SK-N-SH (cell line): ENCODE measurements around the gene ZNF317. TPM values are rescaled to one million over a fixed set of nuclear protein-coding genes. Genes with fewer than 3 reads are reported as not detected.

Source experiments
- CTCF ChIA-PET: fragments of 300-600, 350-600 bp; formaldehyde crosslinking; extraction: SDS; loops from one replicate; lab custom pipeline; 2021; lab: Yijun Ruan, JAX
- POLR2A ChIA-PET: fragments of 350-600 bp; sonication (Branson Sonifier 250); formaldehyde crosslinking; extraction: SDS; loops from one replicate; lab custom pipeline; 2020; ENCODE audit warnings: antibody characterized with exemption, inconsistent platforms; lab: Yijun Ruan, JAX
- DNase-seq: peaks from one replicate; pipeline ENCODE4 v3.0.0; 2012
- H2AFZ ChIP-seq: fragments of 200-600 bp; sonication (generic); 2 replicates; pipeline ENCODE4 v1.8.1; 2016; ENCODE audit warnings: antibody characterized with exemption, mild to moderate bottlenecking, low read depth
- H3F3A ChIP-seq: fragments of 200-600 bp; sonication (generic); replicated peaks from 2 replicates; pipeline ENCODE3; 2016; ENCODE audit warnings: antibody characterized with exemption, mild to moderate bottlenecking; ENCODE audit not compliant: insufficient read depth
- H3K27ac ChIP-seq, 2 experiments: fragments of 200-500 bp in 1 of 2; fragments of 200-600 bp in 1 of 2; sonication (Bioruptor generic) in 1 of 2; sonication (generic), shearing (Covaris generic) in 1 of 2; 2 replicates each; pipeline versions ENCODE4 v1.5.1 to v1.6.1; 2014 to 2016; ENCODE audit warnings: low read depth in 2 of 2, inconsistent platforms in 1 of 2, low read length in 1 of 2, mild to moderate bottlenecking in 1 of 2, mixed read lengths in 1 of 2
- H3K27me3 ChIP-seq: fragments of 200-600 bp; sonication (generic), shearing (Covaris generic); 2 replicates; pipeline ENCODE4 v1.6.1; 2016; ENCODE audit warnings: mixed run types; ENCODE audit not compliant: insufficient read depth
- H3K36me3 ChIP-seq, 2 experiments: fragments of 200-500 bp in 1 of 2; fragments of 200-600 bp in 1 of 2; sonication (Bioruptor generic) in 1 of 2; sonication (generic) in 1 of 2; replicated peaks in 1 of 2; 2 replicates each; pipeline versions ENCODE3 to v1.5.1; 2014 to 2016; ENCODE audit warnings: low read length in 1 of 2, mild to moderate bottlenecking in 1 of 2; ENCODE audit not compliant: insufficient read depth in 2 of 2, control insufficient read depth in 1 of 2
- H3K4me1 ChIP-seq, 2 experiments: fragments of 200-500 bp in 1 of 2; fragments of 200-600 bp in 1 of 2; sonication (Bioruptor generic) in 1 of 2; sonication (generic), shearing (Covaris generic) in 1 of 2; 2 replicates each; pipeline versions ENCODE4 v1.5.1 to v1.6.1; 2014 to 2016; ENCODE audit warnings: low read depth in 1 of 2, low read length in 1 of 2, mixed run types in 1 of 2; ENCODE audit not compliant: insufficient read depth in 2 of 2, control insufficient read depth in 1 of 2
- H3K4me2 ChIP-seq: fragments of 200-600 bp; sonication (generic), shearing (Covaris generic); 2 replicates; pipeline ENCODE4 v1.6.1; 2017; ENCODE audit warnings: mixed run types
- H3K4me3 ChIP-seq, 2 experiments: fragments of 200-500 bp in 1 of 2; fragments of 200-600 bp in 1 of 2; sonication (Bioruptor generic) in 1 of 2; sonication (generic), shearing (Covaris generic) in 1 of 2; 2 replicates each; pipeline versions ENCODE4 v1.5.1 to v1.8.1; 2014 to 2016; ENCODE audit warnings: low read depth in 2 of 2, inconsistent platforms in 1 of 2, low read length in 1 of 2, mild to moderate bottlenecking in 1 of 2, mixed read lengths in 1 of 2, moderate library complexity in 1 of 2
- H3K79me2 ChIP-seq: fragments of 200-600 bp; sonication (generic); 2 replicates; pipeline ENCODE4 v1.8.1; 2017; ENCODE audit warnings: mild to moderate bottlenecking; ENCODE audit not compliant: insufficient read depth
- H3K9ac ChIP-seq: fragments of 200-600 bp; sonication (generic); 2 replicates; pipeline ENCODE4 v1.6.1; 2017; ENCODE audit warnings: mixed run types
- H3K9me2 ChIP-seq: fragments of 200-600 bp; sonication (generic); 2 replicates; pipeline ENCODE4 v1.6.1; 2017; ENCODE audit warnings: mixed run types
- H3K9me3 ChIP-seq: fragments of 200-600 bp; sonication (generic); 2 replicates; pipeline ENCODE4 v1.6.1; 2017; ENCODE audit warnings: mixed run types, mild to moderate bottlenecking, moderate library complexity
- H4K20me1 ChIP-seq: fragments of 200-600 bp; sonication (generic); 2 replicates; pipeline ENCODE4 v1.6.1; 2017; ENCODE audit warnings: mild to moderate bottlenecking, mixed run types; ENCODE audit not compliant: insufficient read depth
- CHD2 ChIP-seq: fragments of 150-350 bp; IDR thresholded peaks from 2 replicates; pipeline ENCODE4 v1.6.1; 2018; ENCODE audit warnings: low read length; ENCODE audit not compliant: partially characterized antibody
- ELF1 ChIP-seq: IDR thresholded peaks from 2 replicates; pipeline ENCODE4 v1.4.0; 2012
- EZH2phosphoT487 ChIP-seq: fragments of 200-600 bp; sonication (generic); IDR thresholded peaks from 2 replicates; pipeline ENCODE4 v1.6.1; 2017; ENCODE audit warnings: low read depth, mixed run types, mild to moderate bottlenecking, antibody characterized with exemption, moderate library complexity, borderline replicate concordance
- FOSL2 ChIP-seq: IDR thresholded peaks from 2 replicates; pipeline ENCODE4 v1.4.0; 2012; ENCODE audit warnings: low read depth, mild to moderate bottlenecking, moderate library complexity, borderline replicate concordance
- FOXJ3 ChIP-seq: sonication (generic); formaldehyde crosslinking; IDR thresholded peaks from 2 replicates; pipeline ENCODE4 v1.5.1; 2020; ENCODE audit warnings: mild to moderate bottlenecking, missing genetic modification reagents
- FOXM1 ChIP-seq: IDR thresholded peaks from 2 replicates; pipeline ENCODE4 v1.4.0; 2012; ENCODE audit warnings: low read depth, mild to moderate bottlenecking
- GABPA ChIP-seq: IDR thresholded peaks from 2 replicates; pipeline ENCODE4 v1.4.0; 2012; ENCODE audit warnings: low read depth, mild to moderate bottlenecking
- JUND ChIP-seq: IDR thresholded peaks from 2 replicates; pipeline ENCODE4 v1.4.0; 2012
- MAX ChIP-seq: IDR thresholded peaks from 2 replicates; pipeline ENCODE4 v1.4.0; 2012; ENCODE audit warnings: low read depth
- NFIC ChIP-seq: IDR thresholded peaks from 2 replicates; pipeline ENCODE4 v1.4.0; 2012; ENCODE audit warnings: borderline replicate concordance
- POLR2AphosphoS5 ChIP-seq: IDR thresholded peaks from 2 replicates; pipeline ENCODE4 v1.6.1; 2012; ENCODE audit warnings: low read depth, low read length
- RCOR1 ChIP-seq: fragments of 150-350 bp; IDR thresholded peaks from 2 replicates; pipeline ENCODE4 v1.6.1; 2017; ENCODE audit warnings: antibody characterized with exemption, low read length
- RFX5 ChIP-seq: IDR thresholded peaks from 2 replicates; pipeline ENCODE4 v1.6.1; 2012; ENCODE audit warnings: mild to moderate bottlenecking, improper control_type of control experiment, low read length
- RXRA ChIP-seq: IDR thresholded peaks from 2 replicates; pipeline ENCODE4 v1.4.0; 2012; ENCODE audit warnings: low read depth, mild to moderate bottlenecking, borderline replicate concordance
- SIN3A ChIP-seq: IDR thresholded peaks from 2 replicates; pipeline ENCODE4 v1.6.1; 2012; ENCODE audit warnings: low read depth, mild to moderate bottlenecking, low read length, moderate library complexity, borderline replicate concordance
- TCF12 ChIP-seq: IDR thresholded peaks from 2 replicates; pipeline ENCODE4 v1.4.0; 2012
- TEAD4 ChIP-seq: IDR thresholded peaks from 2 replicates; pipeline ENCODE4 v1.4.0; 2012; ENCODE audit warnings: mild to moderate bottlenecking, borderline replicate concordance; ENCODE audit not compliant: insufficient read depth
- USF1 ChIP-seq: IDR thresholded peaks from 2 replicates; pipeline ENCODE4 v1.4.0; 2012; ENCODE audit warnings: low read depth, borderline replicate concordance
- WGBS: methylation state at CpG from one replicate; pipeline ENCODE4 v1.1.6; 2017; ENCODE audit warnings: low lambda C conversion rate; 5-methylcytosine and 5-hydroxymethylcytosine counted together
- polyA plus RNA-seq, 3 experiments: library from polyadenylated mRNA; depleted of rRNA; stranded (reverse); fragments of >200 nt; gene quantifications; 2 replicates each; pipeline ENCODE4 v1.2.3, GENCODE V29; 2012
- TF ChIP-seq, protein P1 (sequence below): fragments of 200-600 bp; sonication (generic); IDR thresholded peaks from 2 replicates; pipeline ENCODE4 v1.6.1; 2017; ENCODE audit warnings: antibody characterized with exemption, mild to moderate bottlenecking, moderate library complexity
- TF ChIP-seq, protein P2 (sequence below): IDR thresholded peaks from 2 replicates; pipeline ENCODE4 v1.6.1; 2012; ENCODE audit warnings: mild to moderate bottlenecking, low read depth, low read length, moderate library complexity

ZNF317 gene
- polyA plus RNA-seq, 1 of the 3 experiments (the other 2 are of a cell fraction) = 16.0 TPM

DNA sequence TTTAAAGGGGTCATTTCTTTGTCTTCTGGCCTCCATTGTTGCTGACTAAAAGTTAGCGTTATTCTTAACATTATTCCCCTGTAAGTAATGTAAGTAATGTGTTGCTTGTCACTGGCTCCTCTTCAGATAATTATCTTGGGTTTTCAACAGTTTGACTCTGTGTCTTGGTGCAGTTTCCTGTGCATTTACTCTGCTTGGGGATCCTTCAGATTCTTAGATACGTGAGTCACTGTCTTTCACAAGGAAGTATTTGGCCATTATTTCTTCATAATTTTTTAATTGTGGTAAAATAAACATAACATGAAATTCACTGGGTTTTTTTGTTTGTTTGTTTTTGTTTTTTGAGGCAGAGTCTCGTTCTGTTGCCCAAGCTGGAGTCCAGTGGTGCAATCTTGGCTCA, 25.1 kb downstream of the ZNF317 start:
- POLR2A ChIA-PET = no interaction called here
- CTCF ChIA-PET = no interaction called here
- no peak overlapping the region for H3K4me3 ChIP-seq
- H3K4me1 ChIP-seq = no peaks in the 10 kb centered on the region
- no peaks in the 10 kb centered on the region for H3K9me3 ChIP-seq
- no peak overlapping the region for H3K27ac ChIP-seq
- no peaks in the 10 kb centered on the region for H3K9me2 ChIP-seq
- no peaks in the 10 kb centered on the region for H3F3A ChIP-seq
- no peak for DNase-seq
- 93% methylated on average over 3 of the region's 3 CpGs for WGBS
- no peak overlapping the region for H3K9ac ChIP-seq
- TF ChIP-seq POLR2AphosphoS5 = no peak
- no peak for TF ChIP-seq TCF12
- TF ChIP-seq EZH2phosphoT487 = no peak
- TF ChIP-seq ELF1 = no peak
- no peak for TF ChIP-seq CHD2
- no peak for TF ChIP-seq RXRA
- TF ChIP-seq FOXM1 = no peak
- no peak for TF ChIP-seq RFX5
- TF ChIP-seq, protein P1, sequence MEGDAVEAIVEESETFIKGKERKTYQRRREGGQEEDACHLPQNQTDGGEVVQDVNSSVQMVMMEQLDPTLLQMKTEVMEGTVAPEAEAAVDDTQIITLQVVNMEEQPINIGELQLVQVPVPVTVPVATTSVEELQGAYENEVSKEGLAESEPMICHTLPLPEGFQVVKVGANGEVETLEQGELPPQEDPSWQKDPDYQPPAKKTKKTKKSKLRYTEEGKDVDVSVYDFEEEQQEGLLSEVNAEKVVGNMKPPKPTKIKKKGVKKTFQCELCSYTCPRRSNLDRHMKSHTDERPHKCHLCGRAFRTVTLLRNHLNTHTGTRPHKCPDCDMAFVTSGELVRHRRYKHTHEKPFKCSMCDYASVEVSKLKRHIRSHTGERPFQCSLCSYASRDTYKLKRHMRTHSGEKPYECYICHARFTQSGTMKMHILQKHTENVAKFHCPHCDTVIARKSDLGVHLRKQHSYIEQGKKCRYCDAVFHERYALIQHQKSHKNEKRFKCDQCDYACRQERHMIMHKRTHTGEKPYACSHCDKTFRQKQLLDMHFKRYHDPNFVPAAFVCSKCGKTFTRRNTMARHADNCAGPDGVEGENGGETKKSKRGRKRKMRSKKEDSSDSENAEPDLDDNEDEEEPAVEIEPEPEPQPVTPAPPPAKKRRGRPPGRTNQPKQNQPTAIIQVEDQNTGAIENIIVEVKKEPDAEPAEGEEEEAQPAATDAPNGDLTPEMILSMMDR = no peak
- no peak for TF ChIP-seq JUND
- TF ChIP-seq, protein P2, sequence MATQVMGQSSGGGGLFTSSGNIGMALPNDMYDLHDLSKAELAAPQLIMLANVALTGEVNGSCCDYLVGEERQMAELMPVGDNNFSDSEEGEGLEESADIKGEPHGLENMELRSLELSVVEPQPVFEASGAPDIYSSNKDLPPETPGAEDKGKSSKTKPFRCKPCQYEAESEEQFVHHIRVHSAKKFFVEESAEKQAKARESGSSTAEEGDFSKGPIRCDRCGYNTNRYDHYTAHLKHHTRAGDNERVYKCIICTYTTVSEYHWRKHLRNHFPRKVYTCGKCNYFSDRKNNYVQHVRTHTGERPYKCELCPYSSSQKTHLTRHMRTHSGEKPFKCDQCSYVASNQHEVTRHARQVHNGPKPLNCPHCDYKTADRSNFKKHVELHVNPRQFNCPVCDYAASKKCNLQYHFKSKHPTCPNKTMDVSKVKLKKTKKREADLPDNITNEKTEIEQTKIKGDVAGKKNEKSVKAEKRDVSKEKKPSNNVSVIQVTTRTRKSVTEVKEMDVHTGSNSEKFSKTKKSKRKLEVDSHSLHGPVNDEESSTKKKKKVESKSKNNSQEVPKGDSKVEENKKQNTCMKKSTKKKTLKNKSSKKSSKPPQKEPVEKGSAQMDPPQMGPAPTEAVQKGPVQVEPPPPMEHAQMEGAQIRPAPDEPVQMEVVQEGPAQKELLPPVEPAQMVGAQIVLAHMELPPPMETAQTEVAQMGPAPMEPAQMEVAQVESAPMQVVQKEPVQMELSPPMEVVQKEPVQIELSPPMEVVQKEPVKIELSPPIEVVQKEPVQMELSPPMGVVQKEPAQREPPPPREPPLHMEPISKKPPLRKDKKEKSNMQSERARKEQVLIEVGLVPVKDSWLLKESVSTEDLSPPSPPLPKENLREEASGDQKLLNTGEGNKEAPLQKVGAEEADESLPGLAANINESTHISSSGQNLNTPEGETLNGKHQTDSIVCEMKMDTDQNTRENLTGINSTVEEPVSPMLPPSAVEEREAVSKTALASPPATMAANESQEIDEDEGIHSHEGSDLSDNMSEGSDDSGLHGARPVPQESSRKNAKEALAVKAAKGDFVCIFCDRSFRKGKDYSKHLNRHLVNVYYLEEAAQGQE = no peak
- TF ChIP-seq RCOR1 = no peak
- no peak for TF ChIP-seq GABPA
- TF ChIP-seq MAX = no peak
- TF ChIP-seq USF1 = no peak
- no peak for TF ChIP-seq FOSL2
- TF ChIP-seq FOXJ3 (CRISPR knock-in tag) = no peak
- TF ChIP-seq SIN3A = no peak
- TF ChIP-seq NFIC = no peak
- TF ChIP-seq TEAD4 = no peak
- H3K27me3 ChIP-seq = no peaks in the 10 kb centered on the region
- H2AFZ ChIP-seq = no peak overlapping the region
- no peak overlapping the region for H3K4me2 ChIP-seq
- no peaks in the 10 kb centered on the region for H4K20me1 ChIP-seq
- peaks cover 34 to 49% of the 10 kb centered on the region in 2 experiments for H3K36me3 ChIP-seq
- no peaks in the 10 kb centered on the region; the same call in 1 of the 2 replicates for H3K79me2 ChIP-seq
